ENCODE results near the gene NLRP6.

DNA sequence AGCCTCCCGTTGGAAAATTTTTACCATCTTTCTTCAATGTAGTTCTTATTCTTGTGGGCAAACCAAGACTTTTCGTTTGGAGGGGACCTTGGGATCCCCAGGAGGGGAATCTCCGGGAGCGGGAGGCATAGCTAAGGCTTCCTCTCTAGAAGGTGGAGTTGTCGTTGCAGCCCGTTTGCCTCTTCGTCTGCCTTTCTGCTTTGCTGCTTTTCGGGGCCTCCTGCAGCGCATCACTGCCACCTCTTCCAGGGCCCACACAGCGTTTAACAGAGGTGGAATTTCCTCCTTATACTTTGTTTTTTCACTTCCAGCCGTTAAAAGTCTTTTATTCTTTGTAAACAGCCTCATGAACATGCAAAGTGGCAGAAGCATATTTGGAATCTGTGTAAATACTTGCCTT is 45.9 kb downstream of the NLRP6 start:
- TF ChIP-seq, protein P1, sequence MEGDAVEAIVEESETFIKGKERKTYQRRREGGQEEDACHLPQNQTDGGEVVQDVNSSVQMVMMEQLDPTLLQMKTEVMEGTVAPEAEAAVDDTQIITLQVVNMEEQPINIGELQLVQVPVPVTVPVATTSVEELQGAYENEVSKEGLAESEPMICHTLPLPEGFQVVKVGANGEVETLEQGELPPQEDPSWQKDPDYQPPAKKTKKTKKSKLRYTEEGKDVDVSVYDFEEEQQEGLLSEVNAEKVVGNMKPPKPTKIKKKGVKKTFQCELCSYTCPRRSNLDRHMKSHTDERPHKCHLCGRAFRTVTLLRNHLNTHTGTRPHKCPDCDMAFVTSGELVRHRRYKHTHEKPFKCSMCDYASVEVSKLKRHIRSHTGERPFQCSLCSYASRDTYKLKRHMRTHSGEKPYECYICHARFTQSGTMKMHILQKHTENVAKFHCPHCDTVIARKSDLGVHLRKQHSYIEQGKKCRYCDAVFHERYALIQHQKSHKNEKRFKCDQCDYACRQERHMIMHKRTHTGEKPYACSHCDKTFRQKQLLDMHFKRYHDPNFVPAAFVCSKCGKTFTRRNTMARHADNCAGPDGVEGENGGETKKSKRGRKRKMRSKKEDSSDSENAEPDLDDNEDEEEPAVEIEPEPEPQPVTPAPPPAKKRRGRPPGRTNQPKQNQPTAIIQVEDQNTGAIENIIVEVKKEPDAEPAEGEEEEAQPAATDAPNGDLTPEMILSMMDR (IDR thresholded peaks at IDR 0.05; ENCODE audit: low read depth, low read length, poor library complexity, severe bottlenecking) = no peak
- no peak for TF ChIP-seq EZH2phosphoT487 (IDR thresholded peaks at IDR 0.05; ENCODE audit: borderline replicate concordance, low read length)
